Islet of Langerhans (tissue), 1 donor: ENCODE data around the gene PSMD3.
"Not testable (repeated sequence)": the region's sequence is repeated elsewhere in the genome, so short reads cannot be mapped to it uniquely, and the experiment has no call there.

Experiments
- FAIRE-seq: peaks from one replicate; lab custom pipeline; 2011; peaks lifted over from hg19 to GRCh38; lab: Jason Lieb, UNC

PSMD3 gene

GRCh38 chr17:39980351-39981206 is at the start of gene PSMD3:
TSS of gene PSMD3 (plus strand) at chr17:39980807. CDS start at chr17:39980971, 164 bp downstream.
- no peak for FAIRE-seq

- FAIRE-seq: no peak
These were observed 46.7 kb upstream of the PSMD3 start for GRCh38 chr17:39933912-39934311.

GRCh38 chr17:39934324-39934723 is 46.3 kb upstream of the PSMD3 start:
- FAIRE-seq: no peak

- FAIRE-seq: no peak
These were observed 44.7 kb upstream of the PSMD3 start for GRCh38 chr17:39935909-39936308.

- FAIRE-seq: no peak
These were observed 43.2 kb upstream of the PSMD3 start for GRCh38 chr17:39937447-39937846.

- FAIRE-seq: no peak
These were observed 42.3 kb upstream of the PSMD3 start for GRCh38 chr17:39938140-39938869.

GRCh38 chr17:39939106-39939505 is 41.5 kb upstream of the PSMD3 start:
- FAIRE-seq: no peak

GRCh38 chr17:39939588-39940419 is 40.8 kb upstream of the PSMD3 start:
- FAIRE-seq: no peak

- no peak for FAIRE-seq
These were observed 36.8 kb upstream of the PSMD3 start for GRCh38 chr17:39943702-39944392.

- no peak for FAIRE-seq
These were observed 36.3 kb upstream of the PSMD3 start for GRCh38 chr17:39944393-39944711.

- no peak for FAIRE-seq
These were observed 33.9 kb upstream of the PSMD3 start for GRCh38 chr17:39946551-39947330.

- FAIRE-seq: not testable (repeated sequence)
These were observed 32.1 kb upstream of the PSMD3 start for GRCh38 chr17:39948489-39948828.

- no peak for FAIRE-seq
These were observed 31.6 kb upstream of the PSMD3 start for GRCh38 chr17:39949028-39949427.

GRCh38 chr17:39950871-39951348 is 29.7 kb upstream of the PSMD3 start:
- FAIRE-seq: no peak

GRCh38 chr17:39951924-39952679 is 28.5 kb upstream of the PSMD3 start:
- no peak for FAIRE-seq

GRCh38 chr17:39952680-39953470 is 27.7 kb upstream of the PSMD3 start:
- no peak for FAIRE-seq

- no peak for FAIRE-seq
These were observed 27.1 kb upstream of the PSMD3 start for GRCh38 chr17:39953471-39953888.

- no peak for FAIRE-seq
These were observed 25.7 kb upstream of the PSMD3 start for GRCh38 chr17:39954876-39955275.

GRCh38 chr17:39955726-39956225 is 24.8 kb upstream of the PSMD3 start:
- no peak for FAIRE-seq
